GM19395 (cell line): Measurements from ENCODE around the gene MCM8.

ENCODE experiments used
- ATAC-seq: cut with Tn5 transposase; IDR thresholded peaks from one replicate; pipeline ENCODE4 v1.9.1; 2021; ENCODE audit warnings: mild to moderate bottlenecking, moderate library complexity; ENCODE audit not compliant: unreplicated experiment

Gene MCM8

GRCh38 chr20:5945963-5946362 is 4.5 kb upstream of the MCM8 start:
- ATAC-seq, result no peak

- ATAC-seq, result no peak
These were observed 3.2 kb upstream of the MCM8 start for GRCh38 chr20:5947276-5947675.

DNA sequence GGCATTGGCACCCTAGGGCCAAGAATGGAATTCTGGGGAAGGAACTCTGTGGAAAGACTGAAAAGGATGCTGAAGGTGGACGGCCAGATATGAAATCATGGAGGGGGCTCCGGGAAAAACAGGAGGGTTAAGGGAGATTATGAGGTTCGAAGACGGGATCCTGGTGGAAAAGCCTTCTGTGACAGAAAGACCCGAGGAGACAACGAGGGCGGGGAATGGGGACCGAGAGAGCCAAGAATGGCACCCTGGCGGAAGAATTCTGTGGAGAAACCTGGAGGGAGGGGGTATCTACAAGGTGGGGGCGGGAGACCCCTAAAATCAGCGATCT is 545 bp upstream of the MCM8 start:
- no peak for ATAC-seq

- ATAC-seq, result no peak
These were observed 17.0 kb downstream of the MCM8 start for GRCh38 chr20:5967469-5967868.

DNA sequence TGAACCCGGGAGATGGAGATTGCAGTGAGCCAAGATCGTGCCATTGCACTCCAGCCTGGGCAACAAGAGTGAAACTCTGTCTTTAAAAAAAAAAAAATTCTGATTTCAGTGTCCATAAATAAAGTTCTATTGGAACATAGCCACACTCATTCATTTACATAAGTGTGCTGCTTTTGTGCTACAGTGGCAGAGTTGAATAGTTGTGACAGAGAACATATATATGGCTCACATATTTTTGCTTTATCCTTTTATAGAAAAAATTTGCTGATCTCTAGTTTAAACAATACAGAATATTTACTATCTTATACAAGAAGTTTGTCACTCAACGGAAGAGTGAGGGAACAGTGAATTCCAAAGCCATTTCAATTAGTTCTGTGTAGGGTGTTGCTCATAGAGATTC is 18.0 kb downstream of the MCM8 start:
- ATAC-seq, result no peak

- ATAC-seq, result no peak
These were observed 19.0 kb downstream of the MCM8 start for GRCh38 chr20:5969348-5969935.

- no peak for ATAC-seq
These were observed 19.5 kb downstream of the MCM8 start for GRCh38 chr20:5969940-5970339.

- ATAC-seq, result no peak
These were observed 19.9 kb downstream of the MCM8 start for GRCh38 chr20:5970381-5970780.

GRCh38 chr20:5971203-5971602 is 20.8 kb downstream of the MCM8 start:
- no peak for ATAC-seq

GRCh38 chr20:5973172-5973571 is 22.7 kb downstream of the MCM8 start:
- no peak for ATAC-seq

GRCh38 chr20:5973971-5974370 is 23.5 kb downstream of the MCM8 start:
- ATAC-seq, result no peak

- no peak for ATAC-seq
These were observed 24.1 kb downstream of the MCM8 start for GRCh38 chr20:5974531-5974930.

GRCh38 chr20:5975778-5976177 is 25.3 kb downstream of the MCM8 start:
- no peak for ATAC-seq

DNA sequence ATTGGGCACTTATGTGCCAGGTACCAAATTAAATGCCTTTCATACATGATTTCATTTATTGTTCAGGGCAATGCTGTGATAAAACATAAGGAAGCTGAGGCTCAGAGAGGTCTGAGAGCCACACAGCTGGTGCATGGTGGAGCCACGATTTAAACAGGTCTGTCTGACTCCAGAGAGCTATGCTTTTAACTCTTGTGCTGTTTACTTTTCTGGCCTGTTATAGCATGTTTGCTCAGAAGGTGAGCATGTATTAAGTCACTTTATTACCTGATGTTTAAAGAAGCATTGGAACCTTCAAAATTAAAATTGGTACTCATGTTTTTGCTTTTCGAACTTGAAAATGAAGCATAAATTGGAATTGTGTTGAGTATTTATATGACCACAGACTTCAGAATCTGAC is 26.8 kb downstream of the MCM8 start:
- no peak for ATAC-seq

GRCh38 chr20:5977975-5978374 is 27.5 kb downstream of the MCM8 start:
- ATAC-seq, result no peak

DNA sequence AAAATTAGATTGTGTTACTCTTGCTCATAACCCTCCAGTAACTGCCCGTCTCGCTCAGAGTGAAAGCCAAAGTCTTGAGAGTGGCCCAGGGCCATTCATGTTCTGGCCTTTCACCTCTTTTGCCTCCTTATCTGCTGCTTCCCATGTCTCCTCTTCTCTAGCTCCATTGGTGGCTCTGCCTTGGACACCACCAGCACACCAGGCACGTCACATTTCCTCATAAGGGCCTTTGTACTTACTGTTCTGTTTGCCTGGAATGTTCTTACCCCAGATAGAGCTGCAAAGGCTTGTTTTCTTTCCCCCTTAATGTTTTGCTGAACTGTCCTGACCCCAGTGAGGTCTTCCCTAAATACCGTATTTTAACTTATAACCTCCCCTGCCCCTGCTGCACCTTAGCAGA is 29.3 kb downstream of the MCM8 start:
- no peak for ATAC-seq

DNA sequence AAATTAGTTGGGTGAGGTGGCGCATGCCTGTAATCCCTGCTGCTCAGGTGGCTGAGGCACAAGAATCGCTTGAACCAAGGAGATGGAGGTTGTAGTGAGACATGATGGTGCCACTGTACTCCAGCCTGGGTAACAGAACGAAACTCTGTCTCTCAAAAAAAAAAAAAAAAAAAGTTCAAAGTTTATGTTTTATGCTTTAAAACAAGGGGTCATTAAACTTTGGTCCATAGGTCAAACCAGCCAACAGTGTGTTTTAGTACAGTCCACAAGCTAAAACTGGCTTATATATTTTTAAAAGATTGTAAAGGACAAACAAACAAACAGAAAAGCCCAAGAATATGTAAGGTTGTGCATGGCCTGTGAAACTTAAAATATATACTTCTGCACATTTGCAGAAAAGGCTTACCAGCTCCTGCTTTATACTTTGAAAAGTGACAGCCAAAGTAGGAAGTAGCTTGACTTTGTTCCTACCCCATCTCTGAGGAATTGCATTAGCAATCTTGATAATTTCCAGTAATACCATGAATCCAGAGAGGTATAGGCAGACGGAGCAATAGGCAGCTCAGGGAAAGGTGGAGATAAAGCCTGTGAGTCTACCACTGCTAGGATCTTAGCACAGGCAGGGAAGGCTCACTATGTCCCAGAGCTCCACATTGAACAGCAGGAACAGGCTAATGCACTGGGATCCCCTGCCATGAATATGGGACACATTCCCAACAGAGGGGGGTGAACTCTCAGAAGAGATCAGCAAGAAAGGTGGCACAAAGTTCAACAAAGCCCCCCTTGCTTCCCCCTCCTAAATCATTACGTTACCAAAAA is 30.5 kb downstream of the MCM8 start:
- ATAC-seq, result no peak

DNA sequence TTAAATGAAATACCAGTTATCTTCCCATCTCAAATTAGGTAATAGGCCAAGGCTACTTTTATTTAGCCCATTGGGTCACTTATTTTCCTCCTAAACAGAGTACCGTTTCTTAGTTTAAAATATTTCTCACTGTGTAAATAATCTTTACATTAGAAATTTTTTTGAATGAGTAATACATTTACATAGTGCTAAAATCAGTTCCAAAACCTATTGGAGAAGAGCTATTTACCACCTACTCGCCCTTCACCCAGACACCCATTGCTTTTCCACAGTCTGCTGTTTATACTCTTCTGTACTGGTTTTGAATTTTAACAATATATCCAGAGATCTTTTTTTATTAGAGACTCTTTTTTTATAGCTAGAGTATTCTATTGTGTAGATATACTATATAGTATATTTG is 36.9 kb downstream of the MCM8 start:
- no peak for ATAC-seq

- ATAC-seq, result no peak
These were observed 39.1 kb downstream of the MCM8 start for GRCh38 chr20:5989539-5989938.

- no peak for ATAC-seq
These were observed 40.5 kb downstream of the MCM8 start for GRCh38 chr20:5990946-5991345.

GRCh38 chr20:5991623-5992441 is 41.4 kb downstream of the MCM8 start:
- no peak for ATAC-seq

- peak; percentile 97 for ATAC-seq
These were observed 46.3 kb downstream of the MCM8 start for GRCh38 chr20:5996765-5997164.
